DND-41 (cell line): ENCODE results near the gene FAM124B.

Experiments
- ATAC-seq: fragments of 200-7000 bp; cut with Tn5 transposase; 3 replicates; pipeline ENCODE4 v1.9.1; 2021; ENCODE audit warnings: low read depth; ENCODE audit not compliant: insufficient read depth
- DNase-seq: peaks from one replicate; pipeline ENCODE4 v3.0.0-alpha.2; 2020
- H2AFZ ChIP-seq: 2 replicates; pipeline ENCODE4 v1.6.0; 2012; ENCODE audit warnings: low read depth, low read length
- H3K27ac ChIP-seq: 2 replicates; pipeline ENCODE4 v1.5.1; 2012; ENCODE audit warnings: low read length, inconsistent platforms
- H3K27me3 ChIP-seq: fragments of 200-600 bp; sonication (generic); 2 replicates; pipeline ENCODE4 v1.6.0; 2012; ENCODE audit warnings: low read length, mild to moderate bottlenecking, inconsistent platforms; ENCODE audit not compliant: insufficient read depth, poor library complexity
- H3K36me3 ChIP-seq: 2 replicates; pipeline ENCODE4 v1.5.1; 2012; ENCODE audit warnings: low read length, inconsistent platforms; ENCODE audit not compliant: insufficient read depth
- H3K4me1 ChIP-seq: 2 replicates; pipeline ENCODE4 v1.5.1; 2012; ENCODE audit warnings: mild to moderate bottlenecking, low read length; ENCODE audit not compliant: insufficient read depth
- H3K4me2 ChIP-seq: 2 replicates; pipeline ENCODE4 v1.6.0; 2012; ENCODE audit warnings: mild to moderate bottlenecking, moderate library complexity, low read length, inconsistent platforms; ENCODE audit not compliant: insufficient read depth
- H3K4me3 ChIP-seq, 2 experiments: fragments of 200-600 bp in 1 of 2; shearing (Covaris generic) in 1 of 2; 2 replicates each; pipeline ENCODE4 v1.5.1; 2012 to 2016; ENCODE audit warnings: inconsistent platforms in 2 of 2, low read length in 2 of 2, mild to moderate bottlenecking in 2 of 2, low read depth in 1 of 2, moderate library complexity in 1 of 2
- H3K79me2 ChIP-seq: 2 replicates; pipeline ENCODE4 v1.6.0; 2012; ENCODE audit warnings: low read length, inconsistent platforms; ENCODE audit not compliant: insufficient read depth
- H3K9ac ChIP-seq: 2 replicates; pipeline ENCODE4 v1.6.0; 2012; ENCODE audit warnings: low read depth, mild to moderate bottlenecking, inconsistent platforms, low read length, moderate library complexity
- H3K9me3 ChIP-seq: 2 replicates; pipeline ENCODE4 v1.5.1; 2012; ENCODE audit warnings: low read length, moderate library complexity, mild to moderate bottlenecking, inconsistent platforms; ENCODE audit not compliant: insufficient read depth, severe bottlenecking
- H4K20me1 ChIP-seq: 2 replicates; pipeline ENCODE4 v1.6.0; 2012; ENCODE audit warnings: low read length; ENCODE audit not compliant: insufficient read depth
- CTCF ChIP-seq: IDR thresholded peaks from 2 replicates; pipeline ENCODE4 v1.5.1; 2012; ENCODE audit warnings: borderline replicate concordance, low read length, moderate library complexity, mild to moderate bottlenecking; ENCODE audit not compliant: poor library complexity, severe bottlenecking; ENCODE audit errors: extremely low read depth
- EZH2 ChIP-seq: IDR thresholded peaks from 3 replicates; pipeline ENCODE4 v1.6.1; 2012; ENCODE audit warnings: borderline replicate concordance, low read depth, mild to moderate bottlenecking, moderate library complexity, low read length, inconsistent platforms; ENCODE audit not compliant: severe bottlenecking

Gene FAM124B

GRCh38 chr2:224403657-224404056 is 1.8 kb upstream of the FAM124B start:
- Histone ChIP-seq H3K27me3 (peaks cover 14% of the 10 kb centered on the region), H4K20me1 (no peaks in the 10 kb centered on the region), H3K27ac (no peak overlapping the region), H3K36me3 (no peaks in the 10 kb centered on the region), H3K4me2 (no peak overlapping the region), H3K79me2 (no peaks in the 10 kb centered on the region), H3K4me3 (no peak overlapping the region), H2AFZ (no peak overlapping the region), H3K4me1 (peaks cover 4% of the 10 kb centered on the region; the same call in 1 of the 2 replicates), H3K9ac (no peak overlapping the region), H3K9me3 (no peaks in the 10 kb centered on the region)
- ATAC-seq (no peak), DNase-seq (no peak)
- TF ChIP-seq CTCF (no peak), EZH2 (no peak)

- H2AFZ ChIP-seq: no peak overlapping the region
- DNase-seq (no peak), ATAC-seq (no peak)
- H3K27ac ChIP-seq: no peak overlapping the region
- H3K4me1 ChIP-seq: no peaks in the 10 kb centered on the region
- H3K4me3 ChIP-seq: no peak overlapping the region
- H4K20me1 ChIP-seq: no peaks in the 10 kb centered on the region
- no peak overlapping the region for H3K4me2 ChIP-seq
- TF ChIP-seq CTCF (no peak), EZH2 (no peak)
- H3K36me3 ChIP-seq: no peaks in the 10 kb centered on the region
- H3K9ac ChIP-seq: no peak overlapping the region
- no peaks in the 10 kb centered on the region for H3K79me2 ChIP-seq
- H3K27me3 ChIP-seq: peaks cover 14% of the 10 kb centered on the region
- H3K9me3 ChIP-seq: no peaks in the 10 kb centered on the region
These were observed 848 bp downstream of the FAM124B start for GRCh38 chr2:224400886-224401632.

GRCh38 chr2:224400174-224400810 is 1.6 kb downstream of the FAM124B start:
- ATAC-seq (no peak), DNase-seq (no peak)
- H3K9me3 ChIP-seq: no peaks in the 10 kb centered on the region
- H3K27ac ChIP-seq: no peak overlapping the region
- no peak overlapping the region for H3K9ac ChIP-seq
- H3K4me1 ChIP-seq: no peaks in the 10 kb centered on the region
- peaks cover 9% of the 10 kb centered on the region for H3K27me3 ChIP-seq
- no peaks in the 10 kb centered on the region for H3K36me3 ChIP-seq
- no peaks in the 10 kb centered on the region for H3K79me2 ChIP-seq
- no peak overlapping the region for H3K4me3 ChIP-seq
- H3K4me2 ChIP-seq: no peak overlapping the region
- no peak overlapping the region for H2AFZ ChIP-seq
- no peaks in the 10 kb centered on the region for H4K20me1 ChIP-seq
- no peak for TF ChIP-seq CTCF
- no peak for TF ChIP-seq EZH2
